Mesothelial cell of epicardium (in vitro differentiated cells): Measurements from ENCODE around the gene NFS1. TPM values are rescaled to one million over a fixed set of nuclear protein-coding genes. Genes with fewer than 3 reads are reported as not detected.
"Not testable (repeated sequence)": the region's sequence is repeated elsewhere in the genome, so short reads cannot be mapped to it uniquely, and the experiment has no call there.

Source experiments
- DNase-seq, 2 experiments: peaks; one replicate each; pipeline ENCODE4 v3.0.0; 2021; ENCODE audit warnings: low spot score in 2 of 2; ENCODE audit not compliant: unreplicated experiment in 2 of 2
- H3K27ac Mint-ChIP-seq: 2 replicates; pipeline ENCODE4 v1.8.0; 2021; ENCODE audit warnings: mixed read lengths
- H3K27me3 Mint-ChIP-seq: 2 replicates; pipeline ENCODE4 v1.8.0; 2021; ENCODE audit warnings: low read depth, mixed read lengths
- H3K36me3 Mint-ChIP-seq: 2 replicates; pipeline ENCODE4 v1.8.0; 2021; ENCODE audit warnings: mixed read lengths
- H3K4me1 Mint-ChIP-seq: 2 replicates; pipeline ENCODE4 v1.8.0; 2021; ENCODE audit warnings: mixed read lengths
- H3K4me3 Mint-ChIP-seq: 2 replicates; pipeline ENCODE4 v1.8.0; 2021; ENCODE audit warnings: mild to moderate bottlenecking, moderate library complexity, mixed read lengths
- H3K9me3 Mint-ChIP-seq: 2 replicates; pipeline ENCODE4 v1.8.0; 2021; ENCODE audit warnings: mixed read lengths
- CTCF ChIP-seq: fragments of 200-600 bp; sonication (generic); IDR thresholded peaks from one replicate; pipeline ENCODE4 v1.5.0; 2021; ENCODE audit warnings: antibody characterized with exemption; ENCODE audit not compliant: unreplicated experiment
- total RNA-seq: library from RNA; stranded (reverse); gene quantifications from 3 replicates; pipeline ENCODE4 v1.2.1, GENCODE V29; 2021

Gene NFS1
- total RNA-seq, 1 donor from 2014 or later: 18.9 TPM

- no peak for TF ChIP-seq CTCF
- Mint-ChIP-seq H3K4me3 (peak overlapping the region; percentile 84), H3K36me3 (peaks cover 10% of the 10 kb centered on the region), H3K27ac (peak overlapping the region; percentile 92), H3K4me1 (peaks cover 23% of the 10 kb centered on the region), H3K27me3 (no peaks in the 10 kb centered on the region), H3K9me3 (no peaks in the 10 kb centered on the region)
- DNase-seq: no peak
Observed at GRCh38 chr20:35698298-35699126, 640 bp downstream of the NFS1 start.

GRCh38 chr20:35697696-35698297, 1.4 kb downstream of the NFS1 start:
- DNase-seq: no peak
- TF ChIP-seq CTCF: no peak
- Mint-ChIP-seq H3K4me1 (peaks cover 23% of the 10 kb centered on the region), H3K36me3 (peaks cover 10% of the 10 kb centered on the region), H3K9me3 (no peaks in the 10 kb centered on the region), H3K27ac (peak overlapping the region; percentile 92), H3K4me3 (peak overlapping the region; percentile 84), H3K27me3 (no peaks in the 10 kb centered on the region)

- H3K27me3 Mint-ChIP-seq: no peaks in the 10 kb centered on the region
- H3K27ac Mint-ChIP-seq: no peak overlapping the region
- no peak for TF ChIP-seq CTCF
- peaks cover 23% of the 10 kb centered on the region for H3K4me1 Mint-ChIP-seq
- no peaks in the 10 kb centered on the region for H3K9me3 Mint-ChIP-seq
- H3K4me3 Mint-ChIP-seq: no peak overlapping the region
- peaks cover 6% of the 10 kb centered on the region for H3K36me3 Mint-ChIP-seq
- no peak for DNase-seq
Observed at GRCh38 chr20:35695978-35696377, 3.2 kb downstream of the NFS1 start.

- Mint-ChIP-seq H3K4me1 (peaks cover 21% of the 10 kb centered on the region), H3K27ac (no peak overlapping the region), H3K36me3 (peaks cover 7% of the 10 kb centered on the region), H3K4me3 (no peak overlapping the region), H3K27me3 (no peaks in the 10 kb centered on the region), H3K9me3 (no peaks in the 10 kb centered on the region)
- no peak for TF ChIP-seq CTCF
- DNase-seq: no peak
Observed at GRCh38 chr20:35695245-35695749, 3.9 kb downstream of the NFS1 start.

GRCh38 chr20:35690265-35690664, 8.9 kb downstream of the NFS1 start:
- Mint-ChIP-seq H3K4me1 (no peaks in the 10 kb centered on the region), H3K4me3 (no peak overlapping the region), H3K27me3 (no peaks in the 10 kb centered on the region), H3K27ac (no peak overlapping the region), H3K36me3 (peaks cover 25% of the 10 kb centered on the region), H3K9me3 (peaks cover 8% of the 10 kb centered on the region)
- no peak for TF ChIP-seq CTCF
- no peak for DNase-seq

- not testable (repeated sequence) for H3K9me3 Mint-ChIP-seq, H3K27me3 Mint-ChIP-seq, DNase-seq, H3K4me3 Mint-ChIP-seq, H3K4me1 Mint-ChIP-seq, H3K27ac Mint-ChIP-seq
- peaks cover 23% of the 10 kb centered on the region for H3K36me3 Mint-ChIP-seq
Observed at GRCh38 chr20:35686872-35687271, 12.3 kb downstream of the NFS1 start.

- not testable (repeated sequence) for H3K9me3 Mint-ChIP-seq, H3K27me3 Mint-ChIP-seq, H3K4me1 Mint-ChIP-seq, H3K27ac Mint-ChIP-seq, H3K4me3 Mint-ChIP-seq, DNase-seq
- H3K36me3 Mint-ChIP-seq: peaks cover 25% of the 10 kb centered on the region
Observed at GRCh38 chr20:35685368-35685767, 13.8 kb downstream of the NFS1 start.
